Bronchial epithelial cell (primary cell): ENCODE data around the gene CGREF1. TPM values are rescaled to one million over a fixed set of nuclear protein-coding genes. Genes with fewer than 3 reads are reported as not detected.
A peak's percentile ranks its signal among the peaks of the same experiment; 100 is the strongest.

ENCODE experiments used
- DNase-seq: peaks from one replicate; pipeline ENCODE4 v3.0.0-alpha.2; 2010; ENCODE audit warnings: low read depth
- FAIRE-seq: peaks from 2 replicates; lab custom pipeline; 2011; peaks lifted over from hg19 to GRCh38; lab: Jason Lieb, UNC
- H3K27me3 ChIP-seq: 2 replicates; pipeline ENCODE4 v1.5.1; 2011; ENCODE audit warnings: low read length; ENCODE audit not compliant: control insufficient read depth, insufficient read depth
- H3K36me3 ChIP-seq: 2 replicates; pipeline ENCODE4 v1.5.1; 2011; ENCODE audit warnings: low read length; ENCODE audit not compliant: control insufficient read depth, insufficient read depth
- H3K4me3 ChIP-seq: 2 replicates; pipeline ENCODE4 v1.5.1; 2011; ENCODE audit warnings: mild to moderate bottlenecking, low read depth, low read length, control low read depth
- total RNA-seq: library from RNA; depleted of rRNA; stranded (reverse); fragments of >200 nt; gene quantifications from 2 replicates; pipeline ENCODE4 v1.2.1, GENCODE V29; 2014
- TF ChIP-seq, protein P1 (sequence below): IDR thresholded peaks from 2 replicates; pipeline ENCODE4 v1.5.1; 2011; ENCODE audit warnings: mild to moderate bottlenecking, moderate library complexity, low read length, control low read depth, inconsistent platforms; ENCODE audit not compliant: insufficient read depth, severe bottlenecking

CGREF1 gene
- total RNA-seq, 1 donor from 2014 or later, result 0.53 TPM

DNA sequence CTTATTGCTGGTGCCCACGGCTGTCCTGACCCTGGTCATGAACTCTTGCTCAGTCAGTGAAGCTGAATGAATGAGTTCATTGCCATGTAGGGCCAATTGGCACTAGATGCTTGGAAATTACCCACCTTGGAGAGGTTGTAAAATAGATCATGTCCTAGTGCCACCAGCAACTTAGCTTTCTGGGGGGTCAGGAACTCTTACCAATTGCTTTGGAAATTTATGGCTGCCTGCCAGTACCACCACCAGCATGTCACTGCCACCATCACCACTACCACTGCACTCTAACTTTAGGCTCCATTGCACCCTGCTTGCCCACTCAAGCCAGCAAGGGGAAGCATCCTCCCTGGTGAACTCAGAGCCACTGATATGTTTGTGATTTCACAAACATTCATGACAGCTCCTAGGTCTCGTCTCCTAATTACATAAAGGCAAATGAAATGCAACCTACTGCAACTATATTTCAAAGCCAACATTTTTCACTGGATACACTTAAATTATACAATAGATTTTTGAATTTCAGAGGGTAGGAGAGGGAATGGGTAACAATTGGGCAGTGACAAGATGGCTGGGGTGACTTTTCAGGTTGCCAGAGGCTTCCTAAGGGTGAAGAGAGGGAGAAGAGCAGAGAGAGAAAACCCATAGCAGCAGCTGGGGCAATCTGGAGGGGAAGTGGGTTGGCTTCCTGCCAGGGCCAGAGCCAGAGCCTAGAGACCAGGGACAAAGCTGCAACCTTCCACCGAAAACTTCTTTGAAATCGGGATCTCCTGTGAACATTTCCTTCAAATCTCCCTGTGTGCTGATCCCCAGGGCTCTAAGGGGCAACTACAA is 44.0 kb downstream of the CGREF1 start:
- Histone ChIP-seq H3K4me3 (no peak overlapping the region), H3K36me3 (peaks cover 2% of the 10 kb centered on the region), H3K27me3 (no peaks in the 10 kb centered on the region)
- no peak for FAIRE-seq
- no peak for DNase-seq
- TF ChIP-seq, protein P1, sequence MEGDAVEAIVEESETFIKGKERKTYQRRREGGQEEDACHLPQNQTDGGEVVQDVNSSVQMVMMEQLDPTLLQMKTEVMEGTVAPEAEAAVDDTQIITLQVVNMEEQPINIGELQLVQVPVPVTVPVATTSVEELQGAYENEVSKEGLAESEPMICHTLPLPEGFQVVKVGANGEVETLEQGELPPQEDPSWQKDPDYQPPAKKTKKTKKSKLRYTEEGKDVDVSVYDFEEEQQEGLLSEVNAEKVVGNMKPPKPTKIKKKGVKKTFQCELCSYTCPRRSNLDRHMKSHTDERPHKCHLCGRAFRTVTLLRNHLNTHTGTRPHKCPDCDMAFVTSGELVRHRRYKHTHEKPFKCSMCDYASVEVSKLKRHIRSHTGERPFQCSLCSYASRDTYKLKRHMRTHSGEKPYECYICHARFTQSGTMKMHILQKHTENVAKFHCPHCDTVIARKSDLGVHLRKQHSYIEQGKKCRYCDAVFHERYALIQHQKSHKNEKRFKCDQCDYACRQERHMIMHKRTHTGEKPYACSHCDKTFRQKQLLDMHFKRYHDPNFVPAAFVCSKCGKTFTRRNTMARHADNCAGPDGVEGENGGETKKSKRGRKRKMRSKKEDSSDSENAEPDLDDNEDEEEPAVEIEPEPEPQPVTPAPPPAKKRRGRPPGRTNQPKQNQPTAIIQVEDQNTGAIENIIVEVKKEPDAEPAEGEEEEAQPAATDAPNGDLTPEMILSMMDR, result no peak

DNA sequence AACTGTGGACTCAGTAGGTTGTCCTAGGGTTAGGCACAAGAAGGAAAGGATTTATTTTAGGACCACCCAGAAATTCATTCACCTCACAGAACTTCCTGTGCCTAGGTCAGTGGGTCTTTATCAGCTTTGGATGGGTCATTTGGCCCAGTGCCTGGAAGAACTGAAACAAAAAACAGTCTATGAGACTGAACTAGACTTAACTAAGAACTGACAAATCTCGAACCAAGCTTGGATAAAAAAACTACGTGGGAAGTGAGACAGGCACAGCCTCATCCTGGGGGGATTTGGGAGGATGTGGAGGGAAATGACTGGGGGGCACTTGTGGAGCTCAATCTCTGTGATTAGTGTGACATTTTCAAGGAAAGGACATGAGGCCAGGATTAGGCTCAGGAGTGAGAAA is 45.1 kb downstream of the CGREF1 start:
- no peak for DNase-seq
- TF ChIP-seq, protein P1, result no peak
- Histone ChIP-seq H3K27me3 (no peaks in the 10 kb centered on the region), H3K36me3 (peaks cover 8% of the 10 kb centered on the region), H3K4me3 (no peak overlapping the region)
- no peak for FAIRE-seq

DNA sequence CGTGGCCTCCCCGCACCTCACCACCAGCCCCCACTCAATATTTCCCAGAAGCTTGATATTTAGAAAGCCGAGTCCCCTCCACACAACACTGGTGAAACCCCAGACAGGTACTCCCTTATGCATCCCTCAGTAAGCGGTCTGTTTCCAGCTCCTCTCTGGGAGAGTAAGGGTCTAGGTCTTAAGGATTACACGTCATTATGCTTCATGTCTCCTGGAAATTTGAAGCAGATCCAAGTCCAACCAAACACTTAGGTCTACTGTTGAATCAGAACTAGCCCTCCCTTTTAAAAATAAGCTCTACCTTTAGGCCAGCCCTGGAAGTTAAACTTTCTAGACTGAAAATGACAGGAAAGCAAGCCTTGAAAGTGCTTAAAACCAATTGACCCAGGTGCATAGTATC is 46.0 kb downstream of the CGREF1 start:
- Histone ChIP-seq H3K4me3 (no peak overlapping the region), H3K27me3 (no peaks in the 10 kb centered on the region), H3K36me3 (peaks cover 12% of the 10 kb centered on the region)
- FAIRE-seq (no peak), DNase-seq (no peak)
- TF ChIP-seq, protein P1, result no peak

DNA sequence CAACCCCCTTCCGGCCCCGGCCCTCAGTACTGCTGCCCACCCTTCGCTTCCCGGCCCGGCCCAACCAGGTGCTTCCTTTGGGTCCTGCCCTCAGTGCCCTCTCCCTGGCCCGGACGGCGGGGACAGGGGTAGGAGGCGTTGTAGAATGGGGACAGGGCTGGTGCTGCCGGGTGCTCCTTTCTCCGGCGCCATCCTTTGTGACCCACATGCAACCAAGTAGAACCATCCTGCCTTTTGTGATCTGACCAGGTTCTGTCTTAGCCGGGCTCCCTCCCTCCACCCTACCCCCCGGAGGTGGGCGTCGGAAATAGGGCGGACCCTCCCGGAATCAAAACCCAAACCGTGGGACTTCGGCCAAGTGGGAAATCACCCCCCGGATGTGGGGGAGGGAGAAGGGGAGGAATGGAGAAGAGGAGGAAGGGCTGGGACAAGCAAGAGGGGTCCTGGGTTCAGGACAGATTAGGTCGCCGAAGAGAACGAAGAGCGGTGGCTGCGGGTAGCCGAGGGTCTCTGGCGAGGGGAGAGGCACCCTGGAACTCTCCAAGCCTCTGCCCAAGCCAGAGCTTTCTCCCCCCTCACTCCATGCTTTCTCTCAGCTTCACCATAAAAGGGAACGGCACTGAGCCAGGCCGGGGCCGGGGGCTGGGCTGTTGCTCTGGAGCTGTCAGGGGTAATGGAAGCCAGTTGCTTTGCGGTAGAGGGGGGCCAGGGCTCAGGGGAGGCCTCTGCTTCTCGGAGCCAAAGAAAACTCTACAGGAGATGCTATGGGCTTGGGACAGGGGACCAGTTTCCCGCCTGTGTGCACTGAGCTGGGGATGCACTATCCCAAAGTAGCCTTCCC is 46.7 kb downstream of the CGREF1 start:
- Histone ChIP-seq H3K4me3 (peak overlapping the region; percentile 93), H3K36me3 (peaks cover 12% of the 10 kb centered on the region), H3K27me3 (no peaks in the 10 kb centered on the region)
- DNase-seq (no peak), FAIRE-seq (no peak)
- TF ChIP-seq, protein P1, result no peak

DNA sequence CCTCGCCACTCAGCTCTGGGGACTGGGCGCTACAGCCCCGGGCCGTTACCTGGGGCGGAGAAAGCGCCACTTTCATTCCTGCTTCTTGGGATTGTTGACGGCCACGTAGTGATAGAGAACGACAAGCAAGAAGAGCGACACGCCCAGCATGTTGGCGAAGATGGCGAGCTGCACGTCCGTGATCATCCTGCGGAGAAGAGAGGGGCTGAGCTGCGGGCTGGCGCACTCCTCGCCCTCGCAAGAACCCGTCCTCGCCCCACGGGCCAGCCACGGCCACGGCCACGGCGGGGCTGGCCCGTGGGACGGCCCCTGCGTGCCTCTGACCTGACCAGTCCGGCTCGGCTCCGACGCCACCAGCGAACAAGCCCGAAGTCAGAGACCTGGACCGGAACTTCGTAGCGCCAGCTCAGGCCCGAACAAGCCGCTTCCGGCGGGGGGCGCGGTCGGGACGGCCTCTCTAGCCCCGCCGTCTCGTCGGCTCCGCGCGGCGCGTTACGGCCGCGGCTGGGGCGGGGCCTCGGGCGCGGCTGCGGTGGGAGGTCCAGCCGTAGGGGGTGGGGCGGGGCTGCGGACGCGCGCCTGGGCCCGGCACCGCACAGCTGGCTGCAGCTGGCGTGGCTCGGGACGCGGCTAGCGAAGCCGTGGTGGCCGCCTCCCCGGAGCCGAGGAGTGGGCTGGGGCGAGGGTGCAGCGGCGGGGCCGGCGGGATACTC is 47.5 kb downstream of the CGREF1 start, which contains the start of gene OST4:
TSS of gene OST4 (minus strand) at position 378 of the 713 bp plus-strand sequence.
- peak within 1 kb of the TSS; percentile 93 for H3K4me3 ChIP-seq
- DNase-seq, result peak; percentile 78
- H3K36me3 ChIP-seq, result peaks cover 12% of the 10 kb centered on the region
- TF ChIP-seq, protein P1, result no peak
- no peaks in the 10 kb centered on the region for H3K27me3 ChIP-seq
- no peak for FAIRE-seq
